Measurements from ENCODE around the gene PELI1.

PELI1 gene

DNA sequence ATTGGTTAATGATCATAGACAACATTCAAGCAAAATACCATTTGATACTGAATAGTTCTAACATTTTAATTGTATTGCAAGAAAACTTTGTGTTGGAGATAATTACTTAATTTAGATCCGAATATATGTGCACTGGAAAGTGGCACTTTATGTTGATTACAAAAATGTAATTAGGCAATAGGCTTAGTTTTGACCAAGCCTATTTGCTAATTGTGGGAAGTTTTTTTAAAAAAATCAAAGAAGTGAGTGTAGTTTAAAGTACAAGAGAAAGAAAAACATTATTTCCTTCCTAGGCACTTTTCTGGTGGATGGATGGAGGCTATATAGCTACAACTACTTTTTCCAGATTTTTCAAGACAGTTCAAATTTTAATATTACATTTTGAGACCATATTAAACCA is 18.3 kb upstream of the PELI1 start:
- Histone ChIP-seq H3K9me3 (ENCODE audit: severe bottlenecking) (no peaks in the 10 kb centered on the region), H3K4me3 (ENCODE audit: severe bottlenecking) (no peak overlapping the region), H3K27me3 (ENCODE audit: insufficient read depth, poor library complexity, severe bottlenecking) (no peaks in the 10 kb centered on the region), H3K27ac (ENCODE audit: poor library complexity, severe bottlenecking) (no peak overlapping the region), H3K4me1 (ENCODE audit: insufficient read depth, poor library complexity, severe bottlenecking) (peaks cover 7% of the 10 kb centered on the region), H3K36me3 (ENCODE audit: low read depth) (no peaks in the 10 kb centered on the region)
- ATAC-seq (ENCODE audit: low read depth): no peak
- TF ChIP-seq, protein P1, sequence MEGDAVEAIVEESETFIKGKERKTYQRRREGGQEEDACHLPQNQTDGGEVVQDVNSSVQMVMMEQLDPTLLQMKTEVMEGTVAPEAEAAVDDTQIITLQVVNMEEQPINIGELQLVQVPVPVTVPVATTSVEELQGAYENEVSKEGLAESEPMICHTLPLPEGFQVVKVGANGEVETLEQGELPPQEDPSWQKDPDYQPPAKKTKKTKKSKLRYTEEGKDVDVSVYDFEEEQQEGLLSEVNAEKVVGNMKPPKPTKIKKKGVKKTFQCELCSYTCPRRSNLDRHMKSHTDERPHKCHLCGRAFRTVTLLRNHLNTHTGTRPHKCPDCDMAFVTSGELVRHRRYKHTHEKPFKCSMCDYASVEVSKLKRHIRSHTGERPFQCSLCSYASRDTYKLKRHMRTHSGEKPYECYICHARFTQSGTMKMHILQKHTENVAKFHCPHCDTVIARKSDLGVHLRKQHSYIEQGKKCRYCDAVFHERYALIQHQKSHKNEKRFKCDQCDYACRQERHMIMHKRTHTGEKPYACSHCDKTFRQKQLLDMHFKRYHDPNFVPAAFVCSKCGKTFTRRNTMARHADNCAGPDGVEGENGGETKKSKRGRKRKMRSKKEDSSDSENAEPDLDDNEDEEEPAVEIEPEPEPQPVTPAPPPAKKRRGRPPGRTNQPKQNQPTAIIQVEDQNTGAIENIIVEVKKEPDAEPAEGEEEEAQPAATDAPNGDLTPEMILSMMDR (IDR thresholded peaks at IDR 0.05; ENCODE audit: poor library complexity, severe bottlenecking): no peak
- DNase-seq (ENCODE audit: low spot score): no peak

DNA sequence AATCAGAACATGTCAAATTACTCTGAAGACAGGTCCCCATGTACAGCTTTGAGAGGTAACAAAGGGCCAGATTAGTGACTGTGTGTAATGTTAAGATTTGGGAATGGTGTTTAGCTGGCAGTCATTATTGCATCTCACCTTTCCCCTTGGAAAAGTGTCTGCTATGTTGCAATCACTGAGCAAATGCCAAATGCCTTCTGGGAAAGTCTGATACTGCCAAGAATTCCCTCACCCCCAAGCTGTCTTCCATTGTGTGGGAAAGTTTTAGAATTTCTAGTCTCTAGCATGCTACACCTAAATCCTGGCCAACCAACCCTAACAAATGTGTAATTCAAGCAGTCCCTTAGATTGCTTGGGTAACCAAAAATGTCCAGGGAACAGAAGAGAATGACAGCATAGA is 13.6 kb upstream of the PELI1 start:
- DNase-seq (ENCODE audit: low spot score) (no peak), ATAC-seq (ENCODE audit: low read depth) (no peak)

DNA sequence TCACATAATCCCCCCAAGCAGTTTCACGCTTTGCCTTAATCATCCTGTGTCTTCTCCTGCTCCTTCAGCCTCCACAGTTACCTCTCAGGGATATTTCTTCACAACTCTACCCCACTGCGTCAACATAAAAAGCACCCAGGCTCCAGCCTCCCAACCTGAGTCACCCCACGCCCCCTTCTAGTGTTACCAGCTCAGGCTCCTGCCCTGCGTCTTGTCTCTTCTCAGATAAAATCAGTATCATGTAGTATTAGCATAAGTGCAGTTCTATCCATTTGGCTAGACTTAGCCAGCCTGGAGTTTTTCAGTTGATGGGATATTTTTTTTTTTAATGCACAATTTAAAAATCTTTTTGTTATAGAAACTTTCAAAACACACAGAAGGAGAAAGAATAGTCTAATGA is 9.6 kb upstream of the PELI1 start:
- no peak for ATAC-seq (ENCODE audit: low read depth)
- H3K4me1 ChIP-seq (ENCODE audit: insufficient read depth, poor library complexity, severe bottlenecking): peaks cover 7% of the 10 kb centered on the region
- no peaks in the 10 kb centered on the region for H3K36me3 ChIP-seq (ENCODE audit: low read depth)
- H3K27me3 ChIP-seq (ENCODE audit: insufficient read depth, poor library complexity, severe bottlenecking): no peaks in the 10 kb centered on the region
- H3K4me3 ChIP-seq (ENCODE audit: severe bottlenecking): no peak overlapping the region
- TF ChIP-seq, protein P1 (IDR thresholded peaks at IDR 0.05; ENCODE audit: poor library complexity, severe bottlenecking): no peak
- DNase-seq (ENCODE audit: low spot score): no peak
- no peak overlapping the region for H3K27ac ChIP-seq (ENCODE audit: poor library complexity, severe bottlenecking)
- no peaks in the 10 kb centered on the region for H3K9me3 ChIP-seq (ENCODE audit: severe bottlenecking)

More for the DNA sequence above, 13.6 kb upstream of the PELI1 start:
- Histone ChIP-seq H3K27ac (ENCODE audit: poor library complexity, severe bottlenecking) (no peak overlapping the region), H3K4me3 (ENCODE audit: severe bottlenecking) (no peak overlapping the region), H3K4me1 (ENCODE audit: insufficient read depth, poor library complexity, severe bottlenecking) (peaks cover 7% of the 10 kb centered on the region), H3K36me3 (ENCODE audit: low read depth) (no peaks in the 10 kb centered on the region), H3K27me3 (ENCODE audit: insufficient read depth, poor library complexity, severe bottlenecking) (no peaks in the 10 kb centered on the region), H3K9me3 (ENCODE audit: severe bottlenecking) (no peaks in the 10 kb centered on the region)
- TF ChIP-seq, protein P1 (IDR thresholded peaks at IDR 0.05; ENCODE audit: poor library complexity, severe bottlenecking): no peak

DNA sequence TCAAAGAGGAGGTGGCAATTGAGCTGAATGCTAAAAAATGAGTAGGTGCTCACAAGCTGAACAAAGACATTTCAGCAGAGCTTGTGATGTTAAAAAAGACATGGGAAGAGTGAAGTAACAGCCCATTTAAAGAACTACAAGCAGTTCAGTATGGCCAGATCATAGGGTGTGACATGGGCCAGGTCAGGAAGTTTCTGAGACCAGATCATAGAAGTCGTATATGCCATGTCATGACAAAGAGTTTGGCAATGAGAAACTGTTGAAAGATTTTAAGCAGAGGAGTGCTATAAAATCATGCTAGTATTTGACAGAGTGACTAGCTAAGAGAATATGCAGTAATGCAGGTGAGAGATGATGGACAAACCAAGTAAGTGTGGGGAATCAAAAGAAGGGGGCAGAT is 7.3 kb upstream of the PELI1 start:
- no peak overlapping the region for H3K4me3 ChIP-seq (ENCODE audit: severe bottlenecking)
- TF ChIP-seq, protein P1 (IDR thresholded peaks at IDR 0.05; ENCODE audit: poor library complexity, severe bottlenecking): no peak
- DNase-seq (ENCODE audit: low spot score) (no peak), ATAC-seq (ENCODE audit: low read depth) (no peak)
- no peak overlapping the region for H3K27ac ChIP-seq (ENCODE audit: poor library complexity, severe bottlenecking)
- H3K36me3 ChIP-seq (ENCODE audit: low read depth): no peaks in the 10 kb centered on the region
- H3K27me3 ChIP-seq (ENCODE audit: insufficient read depth, poor library complexity, severe bottlenecking): no peaks in the 10 kb centered on the region
- no peaks in the 10 kb centered on the region for H3K9me3 ChIP-seq (ENCODE audit: severe bottlenecking)
- no peaks in the 10 kb centered on the region for H3K4me1 ChIP-seq (ENCODE audit: insufficient read depth, poor library complexity, severe bottlenecking)

DNA sequence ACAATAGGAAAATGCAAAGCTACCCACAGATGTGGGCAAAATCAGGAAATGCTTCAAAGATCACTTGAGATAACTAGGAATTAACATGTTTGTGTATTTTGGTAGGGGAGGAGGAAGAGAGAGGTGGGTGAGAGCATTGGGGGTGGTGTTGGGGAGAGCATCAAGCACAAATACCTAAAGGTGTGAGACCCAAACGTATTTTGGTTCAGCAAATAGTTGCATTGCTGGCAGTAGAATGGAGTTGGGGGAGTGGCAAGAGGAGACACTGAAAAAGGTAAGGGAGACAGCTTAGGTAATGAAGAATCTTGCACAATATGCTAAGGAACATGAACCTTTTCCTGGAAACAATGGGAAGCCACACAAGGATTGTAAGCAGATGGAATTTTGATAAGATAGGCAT is 1.5 kb upstream of the PELI1 start:
- TF ChIP-seq, protein P1 (IDR thresholded peaks at IDR 0.05; ENCODE audit: poor library complexity, severe bottlenecking): no peak
- Histone ChIP-seq H3K36me3 (ENCODE audit: low read depth) (no peaks in the 10 kb centered on the region), H3K4me3 (ENCODE audit: severe bottlenecking) (no peak overlapping the region), H3K27ac (ENCODE audit: poor library complexity, severe bottlenecking) (no peak overlapping the region), H3K9me3 (ENCODE audit: severe bottlenecking) (no peaks in the 10 kb centered on the region), H3K27me3 (ENCODE audit: insufficient read depth, poor library complexity, severe bottlenecking) (no peaks in the 10 kb centered on the region), H3K4me1 (ENCODE audit: insufficient read depth, poor library complexity, severe bottlenecking) (peaks cover 18% of the 10 kb centered on the region)
- no peak for ATAC-seq (ENCODE audit: low read depth)
- no peak for DNase-seq (ENCODE audit: low spot score)
